ENCODE data around the gene KREMEN2.

The KREMEN2 gene

DNA sequence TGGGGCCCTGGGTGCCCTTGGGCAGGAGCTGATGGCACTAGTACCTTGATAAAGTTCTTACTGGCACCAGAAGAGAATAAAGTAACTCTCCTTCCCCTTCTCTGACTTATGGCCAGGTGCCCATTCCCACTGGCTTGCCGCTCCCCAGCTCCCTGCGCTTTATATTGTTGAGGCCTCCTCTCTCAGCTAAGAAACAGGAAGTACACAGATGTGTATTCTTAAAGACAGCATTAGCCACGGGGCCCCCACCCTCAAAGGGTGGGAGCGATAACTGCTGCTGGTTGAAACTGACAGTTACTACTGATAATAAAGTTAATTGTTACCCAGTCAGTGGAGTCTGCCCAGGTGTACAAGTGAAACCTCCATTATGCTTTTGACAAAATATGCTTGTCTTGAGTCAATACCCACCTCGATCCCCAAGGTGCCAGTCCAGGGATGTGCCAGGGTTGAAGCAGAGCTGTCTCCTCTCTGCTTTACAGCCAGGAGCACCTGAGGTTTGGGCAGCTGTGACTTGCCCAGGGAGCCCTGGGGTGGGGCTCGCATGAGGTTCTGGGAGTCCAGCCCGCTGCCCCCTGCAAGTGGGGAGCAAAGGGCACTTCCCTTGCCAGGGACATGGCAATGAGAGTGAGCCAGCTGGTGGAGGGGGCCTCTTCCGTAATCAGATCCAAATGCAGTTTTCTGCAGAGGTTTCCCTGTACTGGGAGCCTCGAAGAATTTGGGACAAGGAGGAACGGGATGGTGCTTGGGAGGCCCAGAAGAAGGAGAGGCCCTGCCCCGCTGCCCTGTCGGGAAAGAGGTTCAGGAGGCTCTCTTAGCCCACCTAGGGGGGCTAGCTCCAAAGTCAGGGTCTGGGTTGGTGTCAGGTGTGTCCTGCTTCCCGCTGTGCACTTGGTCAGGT lies 43.2 kb downstream of the KREMEN2 start:
- DNase-seq, result no peak

DNA sequence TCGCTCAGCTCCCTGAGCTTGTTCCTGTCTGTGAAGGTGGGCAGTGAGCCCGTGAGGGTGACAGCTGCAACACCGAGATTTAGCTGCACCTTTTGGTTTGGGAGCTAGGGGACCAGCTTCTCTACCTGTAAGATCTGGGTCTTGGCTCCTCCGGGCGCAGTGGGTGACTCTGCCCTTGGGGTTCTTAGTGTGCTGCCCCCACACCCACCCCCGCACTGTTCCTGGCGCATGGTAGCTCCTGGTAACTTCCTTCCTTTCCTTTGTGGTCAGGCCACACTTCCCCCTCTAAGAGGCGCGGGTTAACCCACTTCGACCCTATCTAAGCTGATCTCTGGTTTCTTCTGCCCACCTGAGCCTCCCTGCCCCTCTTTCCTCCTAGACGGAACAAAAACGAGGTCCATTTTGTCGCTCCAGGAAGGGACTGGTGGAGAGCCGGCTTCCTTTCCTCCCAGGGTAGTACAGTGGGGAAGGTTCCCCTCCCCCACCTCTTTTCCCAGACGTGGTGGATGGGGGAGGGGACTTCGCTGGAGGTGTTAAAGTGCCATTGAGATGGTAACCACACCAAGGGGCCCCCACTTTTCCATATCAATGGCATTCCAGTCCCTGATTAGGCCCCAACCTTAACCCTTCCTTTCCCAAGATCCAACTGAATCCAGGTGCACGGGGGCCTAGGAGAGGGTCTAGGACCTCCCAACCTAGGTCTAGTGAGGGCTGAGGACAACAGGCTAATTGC lies 44.0 kb downstream of the KREMEN2 start:
- no peak for DNase-seq

DNA sequence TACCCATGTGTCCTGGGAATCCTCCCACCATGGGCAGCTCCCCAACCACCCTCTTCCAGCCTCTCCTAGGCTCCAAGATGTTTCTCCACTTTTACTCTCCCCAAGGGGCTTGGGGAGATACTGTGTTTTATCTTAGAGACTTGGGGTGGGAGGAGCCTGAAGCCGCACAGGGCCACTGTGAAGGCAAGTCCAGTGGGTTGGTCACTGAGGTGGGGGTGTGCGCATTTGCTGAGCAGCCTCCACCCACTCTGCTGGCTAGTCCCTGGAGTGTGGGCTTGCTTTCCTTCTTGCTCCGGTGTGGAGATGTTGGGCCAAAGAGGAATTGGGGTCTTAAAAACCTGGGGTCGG lies 44.6 kb downstream of the KREMEN2 start:
- no peak for DNase-seq

DNA sequence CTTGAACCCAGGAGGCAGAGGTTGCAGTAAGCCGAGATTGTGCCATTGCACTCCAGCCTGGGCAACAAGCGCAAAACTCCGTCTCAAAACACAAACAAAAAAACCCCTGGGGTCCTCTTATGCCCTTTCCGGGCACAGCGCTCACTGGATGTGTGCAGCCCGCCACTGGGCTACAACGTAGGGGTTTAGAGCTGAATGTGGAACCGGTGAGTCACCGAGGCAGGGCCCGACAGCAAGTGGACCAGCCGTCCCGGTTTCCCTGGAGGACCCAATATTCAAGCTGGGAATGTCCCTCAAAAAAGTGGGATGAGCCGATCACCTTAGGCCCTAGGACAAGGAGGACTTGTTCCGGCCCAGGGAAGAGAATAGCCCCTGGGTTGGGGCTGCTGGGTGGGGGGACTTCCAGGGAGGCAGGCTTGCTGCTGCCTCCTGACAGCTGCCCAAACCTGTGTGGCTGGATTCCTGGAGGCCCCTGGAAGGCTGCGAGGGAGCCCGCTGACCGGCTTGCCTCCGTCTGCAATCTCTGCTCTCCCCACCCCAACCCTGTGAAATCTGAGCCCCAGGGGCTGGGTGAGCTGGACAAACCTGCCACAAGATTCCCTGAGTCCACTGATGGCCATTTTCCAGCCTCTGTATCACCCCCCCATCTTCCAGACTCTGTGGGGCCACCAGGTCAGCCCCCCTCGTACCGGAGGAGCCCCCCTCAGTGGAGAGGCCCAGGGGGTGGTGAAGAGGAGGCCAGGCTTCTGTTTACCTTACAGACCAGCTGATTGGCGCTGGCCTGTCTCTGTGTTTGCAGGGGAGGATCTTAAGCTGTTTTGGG lies 45.7 kb downstream of the KREMEN2 start:
- no peak for DNase-seq

DNA sequence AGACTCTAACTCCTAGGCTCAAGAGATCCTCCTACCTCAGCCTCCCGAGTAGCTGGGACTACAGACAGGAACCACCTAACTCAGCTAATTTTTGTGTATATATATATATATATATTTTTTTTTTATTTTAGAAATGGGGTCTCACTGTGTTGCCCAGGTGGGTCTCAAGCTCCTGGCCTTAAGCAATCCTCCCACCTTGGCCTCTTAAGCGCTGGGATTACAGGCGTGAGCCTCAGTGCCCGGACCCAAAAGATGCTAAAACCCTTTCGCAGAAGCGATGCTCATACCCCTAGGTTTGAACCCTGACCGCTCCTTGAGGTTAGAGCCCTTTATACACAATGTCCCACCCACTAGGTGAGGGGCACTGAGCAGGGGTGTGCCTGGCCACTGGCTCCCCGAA lies 46.4 kb downstream of the KREMEN2 start:
- no peak for DNase-seq

DNA sequence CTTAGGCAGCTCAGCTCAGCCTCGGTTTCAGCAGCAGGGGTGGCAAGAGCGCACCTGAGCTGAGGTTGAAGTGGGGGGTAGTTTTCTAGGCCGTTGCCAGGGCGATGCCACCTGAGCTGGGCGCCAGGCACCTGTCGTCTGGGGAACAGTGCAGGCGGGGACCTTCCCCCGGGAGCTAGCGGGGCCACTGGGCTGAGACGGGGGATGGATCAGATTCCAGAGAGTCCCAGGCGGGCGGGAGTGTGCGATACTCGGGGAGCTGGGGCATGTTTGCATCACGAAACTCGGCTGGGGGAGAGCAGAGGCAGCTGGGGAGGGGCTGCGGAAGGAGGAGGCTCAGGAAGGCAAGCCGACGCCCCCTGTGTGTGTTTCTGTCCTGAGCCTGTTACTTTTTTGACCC lies 48.2 kb downstream of the KREMEN2 start:
- no peak for DNase-seq

DNA sequence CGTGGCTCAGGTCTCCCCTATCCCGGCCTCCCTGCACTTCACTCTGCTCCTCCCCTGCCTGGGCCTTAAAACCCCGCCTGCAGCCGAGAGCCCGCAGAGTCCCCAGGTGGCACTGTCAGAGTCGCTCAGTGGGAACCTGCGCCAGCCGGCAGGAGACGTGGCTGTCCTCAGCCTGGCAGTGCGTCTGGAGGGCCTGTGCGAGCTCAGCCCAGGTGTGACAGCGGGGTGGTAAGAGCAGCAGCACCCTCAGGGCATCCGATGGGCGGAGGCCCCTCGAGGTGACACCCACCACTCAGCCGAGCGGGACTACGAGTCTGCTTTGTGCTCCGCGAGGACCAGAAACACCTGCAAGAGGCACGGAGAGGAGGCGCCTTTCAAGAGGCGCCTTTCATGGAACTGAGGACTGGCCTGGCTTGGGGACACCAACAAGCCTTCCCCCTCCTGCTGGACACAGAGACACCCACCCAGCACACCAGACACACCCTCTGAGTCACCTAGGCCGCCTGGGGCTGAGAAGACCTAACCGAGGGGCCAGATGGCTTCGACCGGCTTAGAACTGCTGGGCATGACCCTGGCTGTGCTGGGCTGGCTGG lies 48.8 kb downstream of the KREMEN2 start, which contains the start of gene CLDN9:
Gene CLDN9 (plus strand): TSS at position 96 of the 593 bp plus-strand sequence. CDS start 440 bp downstream, at position 536.
- DNase-seq, result no peak

DNA sequence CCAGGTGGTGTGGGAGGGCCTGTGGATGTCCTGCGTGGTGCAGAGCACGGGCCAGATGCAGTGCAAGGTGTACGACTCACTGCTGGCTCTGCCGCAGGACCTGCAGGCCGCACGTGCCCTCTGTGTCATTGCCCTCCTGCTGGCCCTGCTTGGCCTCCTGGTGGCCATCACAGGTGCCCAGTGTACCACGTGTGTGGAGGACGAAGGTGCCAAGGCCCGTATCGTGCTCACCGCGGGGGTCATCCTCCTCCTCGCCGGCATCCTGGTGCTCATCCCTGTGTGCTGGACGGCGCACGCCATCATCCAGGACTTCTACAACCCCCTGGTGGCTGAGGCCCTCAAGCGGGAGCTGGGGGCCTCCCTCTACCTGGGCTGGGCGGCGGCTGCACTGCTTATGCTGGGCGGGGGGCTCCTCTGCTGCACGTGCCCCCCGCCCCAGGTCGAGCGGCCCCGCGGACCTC lies 49.4 kb downstream of the KREMEN2 start:
- DNase-seq, result no peak

DNA sequence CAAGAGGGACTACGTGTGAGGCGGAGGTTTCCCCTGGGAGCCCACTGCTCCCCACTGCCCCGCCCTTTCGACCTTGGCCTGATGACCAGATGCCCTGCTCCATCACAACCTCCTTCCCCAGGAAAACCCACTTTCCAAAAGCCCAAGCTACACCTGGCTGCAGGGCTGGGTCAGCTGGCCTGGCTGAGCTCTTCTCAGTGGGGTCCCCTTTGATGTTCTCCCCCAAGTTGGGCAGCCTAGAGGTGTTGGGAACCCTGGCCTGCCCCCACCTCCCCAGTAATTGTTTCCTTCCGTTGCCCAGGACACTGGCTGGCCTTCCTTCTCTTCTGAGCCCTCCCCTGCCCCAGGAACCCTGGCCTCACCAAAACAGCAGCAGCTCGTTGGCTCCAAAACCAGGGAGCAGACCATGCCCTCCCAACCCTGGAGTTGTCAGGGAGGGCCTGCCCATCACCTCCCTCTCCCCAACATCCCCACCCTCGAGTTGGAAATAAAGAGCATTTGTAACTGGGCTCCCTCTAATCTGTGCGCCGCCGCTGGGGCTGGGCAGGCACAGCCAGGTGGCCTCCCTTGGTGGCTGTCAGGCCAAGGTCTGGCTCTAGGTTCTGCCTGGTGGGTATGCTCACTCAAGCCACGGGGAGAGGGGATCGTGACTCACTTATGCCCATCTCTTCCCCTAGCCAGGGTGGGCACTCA lies 50.1 kb downstream of the KREMEN2 start:
- no peak for DNase-seq

DNA sequence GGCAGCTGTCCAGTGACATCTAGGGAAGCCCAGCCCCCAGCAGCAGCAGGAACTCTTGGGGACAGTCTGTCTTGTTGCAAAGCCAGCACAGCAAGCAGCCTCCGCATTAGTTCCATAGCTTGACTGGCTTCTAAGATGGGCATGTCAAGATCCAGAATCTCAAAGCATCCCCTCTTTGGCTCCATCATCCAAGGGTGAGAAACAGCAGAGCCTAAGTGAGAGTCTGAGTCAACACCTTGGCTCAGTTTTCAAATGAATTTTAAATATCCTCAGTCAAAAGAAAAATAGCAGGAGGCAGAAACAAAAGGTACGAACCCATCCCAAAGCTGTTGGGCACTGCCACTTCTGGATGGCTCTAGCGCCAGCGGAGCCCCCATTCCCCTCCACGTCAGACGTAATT lies 50.9 kb downstream of the KREMEN2 start:
- DNase-seq, result no peak

DNA sequence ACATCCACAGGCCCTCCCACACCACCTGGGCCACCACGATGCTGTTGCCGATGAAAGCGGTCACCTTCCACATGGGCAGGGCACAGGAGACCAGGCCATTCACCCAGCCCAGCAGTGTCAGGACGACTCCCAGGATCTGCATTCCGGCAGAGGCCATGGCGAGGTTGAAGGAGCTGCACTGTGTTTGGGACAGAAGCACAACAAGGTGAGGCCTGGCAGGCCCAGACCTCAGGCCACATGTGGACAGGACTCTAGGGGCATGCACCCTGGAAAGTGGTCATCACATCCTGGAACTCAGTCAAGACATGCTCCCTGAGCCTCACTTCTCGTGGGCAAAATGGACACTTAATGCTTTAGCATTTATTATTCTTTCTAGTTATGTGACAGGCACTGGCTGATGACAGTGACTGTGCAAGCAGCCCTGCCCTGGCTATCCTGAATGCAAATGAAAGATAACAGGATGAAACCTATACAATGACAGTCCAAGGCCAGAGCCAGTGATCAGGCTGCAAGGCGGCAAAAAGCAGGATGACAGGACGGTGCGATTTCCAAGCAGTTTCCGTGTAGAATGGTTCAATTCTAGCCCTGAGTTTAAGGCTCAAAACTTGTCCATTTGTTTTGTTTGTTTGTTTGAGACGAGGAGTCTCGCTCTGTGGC lies 51.9 kb downstream of the KREMEN2 start:
- DNase-seq, result no peak

DNA sequence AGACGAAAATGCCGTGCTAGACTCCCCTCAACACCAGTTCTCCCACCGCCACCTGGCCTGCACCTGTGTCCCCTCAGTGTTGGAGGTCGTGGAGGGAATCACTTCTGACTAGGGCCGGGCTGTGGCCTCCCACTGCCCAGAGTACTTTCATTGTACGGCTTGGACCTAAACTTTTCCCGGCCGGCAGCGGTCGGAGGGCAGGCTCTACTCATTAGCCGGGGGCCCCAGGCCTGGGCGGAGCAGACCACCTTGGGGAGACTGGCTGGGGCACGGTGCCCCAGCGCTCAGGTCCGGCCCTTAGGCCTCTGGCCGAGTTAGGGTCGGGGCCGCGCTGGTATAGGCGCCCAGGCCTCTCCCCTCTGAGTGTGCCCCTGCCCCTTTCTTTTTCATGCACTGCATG lies 53.3 kb downstream of the KREMEN2 start:
- no peak for DNase-seq
